Activated CD8-positive, alpha-beta memory T cell treated with anti-CD3 and anti-CD28 coated beads, Interleukin-2, amount 50 U/mL, for 48 hours (primary cell): ENCODE data around the gene AIF1L.

Experiments used
- DNase-seq: peaks from one replicate; pipeline ENCODE4 v3.0.0-alpha.2; 2020

Gene AIF1L

DNA sequence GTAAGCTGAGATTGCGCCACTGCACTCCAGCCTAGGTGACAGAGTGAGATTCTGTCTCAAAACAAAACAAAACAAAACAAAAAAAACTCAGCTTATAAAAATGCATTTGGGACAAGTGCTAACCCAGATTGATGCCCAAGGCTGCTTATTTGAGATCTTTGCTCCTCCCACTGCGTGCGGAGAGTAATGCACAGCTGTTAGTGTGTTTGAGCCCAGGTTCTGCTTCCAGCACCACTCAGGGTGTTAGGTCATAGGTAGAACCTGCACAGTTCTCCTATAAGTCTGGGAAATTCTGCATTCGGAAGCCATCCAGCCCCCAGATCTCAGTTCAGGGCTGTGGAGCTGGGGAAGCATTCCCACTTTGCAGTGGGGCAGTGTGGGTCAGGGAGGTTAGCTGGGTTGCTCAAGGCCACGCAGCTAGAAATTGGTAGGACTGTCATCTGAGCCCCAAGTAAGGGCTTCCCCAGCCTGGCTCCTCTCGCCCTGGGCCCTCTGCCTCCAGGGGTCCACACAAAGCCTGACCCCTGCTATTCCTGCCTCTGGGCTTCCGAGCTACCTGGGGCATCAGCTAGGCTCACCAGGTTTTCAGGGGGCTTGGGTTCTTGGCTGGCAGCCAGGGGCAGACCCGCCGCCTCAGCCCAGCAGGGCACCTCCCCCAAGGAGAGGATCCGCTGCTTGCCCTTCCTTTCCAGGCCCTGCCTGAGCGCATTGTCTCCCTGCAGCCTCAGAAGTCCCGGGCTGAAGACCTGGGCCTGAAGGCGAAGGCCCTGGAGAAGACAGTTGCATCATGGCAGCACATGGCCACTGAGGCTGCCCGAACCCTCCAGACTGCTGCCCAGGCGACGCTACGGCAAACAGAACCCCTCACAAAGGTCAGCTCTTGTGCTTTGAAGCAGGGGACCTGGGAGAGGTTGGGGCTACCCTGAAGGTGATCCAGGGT, 17.6 kb upstream of the AIF1L start:
- no peak for DNase-seq

GRCh38 chr9:131080589-131080988, 15.7 kb upstream of the AIF1L start:
- DNase-seq, result no peak

GRCh38 chr9:131081868-131082267, 14.5 kb upstream of the AIF1L start:
- no peak for DNase-seq

DNA sequence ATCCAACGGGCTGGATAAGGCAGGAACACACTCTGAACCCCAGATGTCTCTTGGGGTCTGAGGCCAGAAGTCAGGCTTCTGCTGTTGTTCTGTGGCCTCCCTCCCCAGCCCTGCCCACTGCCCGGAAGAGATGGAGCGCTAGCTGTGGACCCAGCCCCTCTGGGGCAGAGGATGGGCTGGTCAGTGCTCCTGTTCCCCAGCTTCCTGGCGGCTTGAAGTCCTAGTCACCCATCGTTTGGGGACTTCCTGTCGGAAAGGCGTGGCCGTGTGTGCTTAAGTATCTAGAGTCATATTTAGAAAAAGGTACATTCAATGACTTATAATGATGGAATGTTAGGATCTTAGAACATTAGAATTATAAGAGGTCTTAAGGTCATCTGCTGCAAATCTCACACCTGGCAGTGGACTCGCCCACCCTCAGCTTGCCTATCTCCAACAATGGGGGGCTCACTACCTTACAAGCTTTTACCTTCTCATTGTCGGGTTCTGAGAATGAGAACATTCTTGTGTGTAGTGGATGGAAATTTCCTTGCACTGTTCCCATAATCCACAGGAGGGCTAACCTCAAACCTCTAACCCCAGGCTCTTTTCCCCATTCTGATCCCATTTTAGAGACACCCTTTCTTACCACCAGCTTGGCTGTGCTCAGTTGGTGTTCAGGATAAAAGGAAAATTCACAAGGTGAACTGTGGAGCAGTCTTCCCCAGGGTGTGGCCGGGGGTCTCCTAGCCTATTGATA, 13.4 kb upstream of the AIF1L start:
- DNase-seq, result no peak

GRCh38 chr9:131084661-131085369, 11.5 kb upstream of the AIF1L start:
- DNase-seq, result no peak

GRCh38 chr9:131085370-131086122, 10.8 kb upstream of the AIF1L start:
- no peak for DNase-seq

GRCh38 chr9:131087354-131087893, 8.9 kb upstream of the AIF1L start:
- DNase-seq, result no peak

DNA sequence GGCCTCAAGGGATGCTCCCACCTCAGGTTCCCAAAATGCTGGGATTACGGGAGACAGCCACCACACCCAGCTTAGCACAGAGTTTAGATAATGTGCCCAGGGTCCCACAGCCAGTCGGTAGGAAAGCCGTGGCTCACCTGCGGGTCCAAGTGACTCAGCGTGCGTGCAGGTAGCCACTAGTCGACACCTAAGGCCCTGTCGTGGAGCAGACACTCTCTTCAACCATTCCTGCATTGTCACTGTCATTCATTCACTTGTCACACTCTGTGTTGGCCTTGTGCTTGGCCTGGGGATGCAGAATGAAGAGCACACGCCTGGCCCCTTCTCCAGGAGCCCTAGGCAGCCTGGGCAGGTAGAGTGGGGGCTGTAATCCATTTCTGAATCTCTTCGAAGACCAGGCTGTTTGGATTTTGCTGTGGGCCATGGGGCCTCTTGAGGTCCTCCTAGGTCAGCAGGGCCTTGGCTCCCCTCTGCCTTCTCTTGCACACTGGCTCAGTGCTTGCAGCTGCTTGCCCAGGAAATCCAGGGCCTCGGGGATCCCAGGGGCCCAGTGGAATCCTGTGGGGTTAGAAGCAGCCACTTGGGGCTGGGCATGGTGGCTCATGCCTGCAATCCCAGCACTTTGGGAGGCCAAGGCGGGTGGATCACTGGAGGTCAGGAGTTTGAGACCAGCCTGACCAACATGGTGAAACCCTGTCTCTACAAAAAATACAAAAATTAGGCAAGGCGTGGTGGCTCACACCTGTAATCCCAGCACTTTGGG, 6.1 kb upstream of the AIF1L start:
- DNase-seq, result no peak

- no peak for DNase-seq
Measured at GRCh38 chr9:131091352-131091992, 4.9 kb upstream of the AIF1L start.

DNA sequence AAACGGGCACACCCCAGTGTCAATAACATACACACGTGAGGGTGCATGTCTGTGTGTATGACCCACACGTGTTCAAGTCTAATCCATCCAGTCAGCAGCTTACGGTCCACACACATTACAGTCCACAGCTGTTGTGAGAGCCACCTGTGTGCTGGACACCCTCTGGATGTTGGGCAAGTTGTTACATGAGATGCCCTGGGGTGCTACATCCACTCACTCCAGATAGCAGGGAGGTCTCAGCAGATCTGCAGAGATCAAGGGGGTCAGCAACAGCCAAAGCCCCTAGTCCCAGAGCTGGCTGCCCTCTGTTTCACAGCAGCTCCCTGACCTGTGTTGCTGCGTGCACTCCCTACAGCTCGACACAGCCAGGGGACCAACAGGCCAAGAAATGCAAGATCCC, 4.3 kb upstream of the AIF1L start:
- DNase-seq, result no peak

DNA sequence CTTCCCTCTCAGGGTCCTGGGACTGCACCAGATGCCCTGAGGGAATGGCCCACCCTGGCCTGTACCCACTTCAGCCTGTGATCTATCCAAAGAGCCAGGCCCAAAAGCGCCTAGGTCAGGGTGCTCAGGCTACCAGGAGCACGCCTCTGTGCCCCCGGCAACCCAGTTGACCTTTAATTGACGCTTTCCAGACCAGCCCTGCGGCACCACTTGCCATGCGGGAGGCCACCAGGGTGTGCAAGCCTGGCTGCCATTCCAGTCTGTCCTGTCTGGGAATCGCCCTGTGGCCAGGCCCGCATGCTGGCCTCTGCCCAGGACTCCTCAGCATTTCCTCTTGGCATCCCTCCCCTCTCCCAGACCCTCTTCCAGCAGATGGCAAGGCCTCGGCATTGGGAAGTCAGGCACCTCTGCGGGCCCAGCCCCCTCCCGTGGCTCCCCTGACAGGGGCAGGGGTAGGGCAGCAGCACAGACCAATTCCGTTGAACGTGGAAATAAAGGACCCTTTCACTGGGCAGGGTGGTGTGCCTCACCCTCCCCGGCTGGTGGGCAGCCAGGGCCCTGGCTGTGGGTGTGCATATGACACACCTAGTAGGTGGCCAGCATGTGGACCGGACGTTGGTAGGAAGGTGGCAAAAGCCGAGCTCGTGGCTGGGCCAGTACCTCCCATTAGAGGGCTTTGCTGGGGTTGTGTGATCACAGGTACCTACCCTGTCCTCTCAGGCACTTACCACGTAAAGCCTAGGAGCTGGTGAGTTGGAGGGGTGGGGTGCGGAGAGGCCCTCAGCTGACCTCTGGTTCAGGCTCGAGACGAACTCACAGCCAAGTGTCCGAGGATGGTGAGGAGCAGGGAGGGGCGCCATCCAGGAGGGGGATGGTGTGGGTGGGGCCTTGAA, 3.5 kb upstream of the AIF1L start:
- DNase-seq, result no peak

DNA sequence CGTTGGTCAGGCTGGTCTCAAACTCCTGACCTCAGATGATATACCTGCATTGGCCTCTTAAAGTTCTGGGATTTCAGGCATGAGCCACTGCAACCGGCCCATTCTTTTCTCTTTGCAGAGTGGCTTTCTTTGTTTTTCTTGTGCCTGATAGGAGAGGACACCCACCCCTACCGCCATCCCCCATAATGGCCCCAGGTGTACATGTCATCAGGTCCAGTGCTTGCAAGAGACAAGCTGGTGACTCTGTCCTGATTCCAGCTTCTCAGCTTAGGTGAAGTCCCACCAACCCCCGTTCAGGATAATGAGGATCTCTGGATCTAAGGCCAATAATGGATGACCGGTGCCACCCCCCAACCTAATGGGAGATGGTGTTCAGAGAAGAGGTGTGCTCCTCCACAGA, 2.3 kb upstream of the AIF1L start:
- no peak for DNase-seq

DNA sequence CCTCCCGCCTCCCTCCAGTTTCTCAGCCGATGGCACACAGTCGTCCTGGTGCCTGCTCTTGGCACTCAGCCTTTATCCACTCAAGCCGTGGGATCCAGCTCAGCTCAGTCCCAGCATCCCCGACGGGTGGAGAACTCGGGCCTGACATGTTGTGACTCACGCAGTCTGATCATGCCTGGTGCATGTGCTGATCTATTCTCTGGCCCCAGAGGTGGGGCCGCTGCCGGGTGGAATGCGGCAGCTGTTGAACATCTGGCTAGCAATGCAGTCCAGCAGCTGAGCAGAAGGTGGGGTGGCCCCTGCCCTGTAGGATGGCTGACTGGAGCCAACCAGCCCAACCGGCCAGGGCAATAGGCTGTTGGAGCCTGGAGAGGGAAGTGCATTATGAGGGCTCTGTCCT, 1.7 kb upstream of the AIF1L start:
- DNase-seq, result no peak

DNA sequence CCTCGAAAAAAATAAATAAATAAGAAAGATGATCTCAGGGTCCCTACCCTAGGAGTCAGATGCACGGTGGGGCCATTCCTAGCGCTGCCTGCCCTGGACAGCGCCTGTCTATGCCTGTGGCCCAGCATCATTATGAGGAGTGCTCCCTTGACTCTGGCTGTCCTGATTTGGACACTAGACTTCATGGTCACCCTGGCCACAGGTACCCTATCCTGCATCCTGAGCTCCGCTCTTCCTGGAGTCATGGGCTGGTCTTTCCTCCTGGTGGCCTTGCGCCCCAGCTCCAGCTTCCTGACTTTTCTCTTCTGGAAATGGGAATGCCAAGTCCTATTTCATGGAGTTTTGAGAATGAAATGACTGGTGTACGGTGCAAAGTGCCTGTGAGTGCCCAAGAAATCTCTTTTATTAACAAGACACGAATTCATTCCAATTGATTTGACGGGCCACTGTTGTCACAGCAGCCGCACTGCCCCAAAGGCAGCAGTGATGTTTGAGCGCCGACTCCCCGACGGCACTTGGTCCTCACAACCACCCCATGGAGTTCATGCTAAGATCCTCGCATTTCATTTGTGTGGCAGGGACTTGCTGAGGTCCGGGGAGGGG, 564 bp upstream of the AIF1L start:
- no peak for DNase-seq

GRCh38 chr9:131097126-131097947, 1.0 kb downstream of the AIF1L start:
- no peak for DNase-seq

GRCh38 chr9:131097948-131098278, 1.6 kb downstream of the AIF1L start:
- DNase-seq, result no peak

DNA sequence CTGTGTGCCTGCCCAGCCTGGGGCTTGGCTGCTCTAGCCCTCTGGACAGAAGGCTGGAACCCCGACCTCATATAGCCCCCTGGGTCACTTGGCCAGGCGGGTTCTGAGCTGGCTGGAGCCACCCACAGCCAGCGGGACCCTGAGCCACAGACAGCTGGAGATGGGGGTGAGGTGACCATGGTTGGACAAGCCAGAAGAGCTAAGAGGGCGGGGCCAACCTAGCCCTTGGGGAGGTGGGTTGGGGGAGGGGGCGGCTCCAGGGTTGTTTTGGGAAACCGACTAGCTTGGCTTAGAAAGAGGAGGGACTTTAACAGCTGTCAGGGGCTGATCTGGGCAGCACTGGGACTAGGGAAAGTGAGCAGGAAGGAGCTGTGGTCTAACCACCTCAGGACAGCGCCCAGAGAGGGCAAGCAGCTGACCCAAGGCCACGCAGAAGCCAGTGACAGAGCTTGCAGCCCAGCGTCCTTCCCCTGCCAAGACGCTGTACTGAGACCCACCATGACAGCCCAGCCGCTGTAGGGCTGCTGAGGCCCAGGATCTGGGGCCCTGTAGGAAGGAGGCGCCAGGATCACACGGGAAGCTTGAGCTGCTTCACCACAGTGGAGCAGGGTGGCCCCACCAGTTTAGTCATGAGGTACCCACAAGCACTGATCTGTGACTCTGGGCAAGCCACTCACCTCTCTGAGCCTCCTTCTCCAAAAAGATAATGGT, 2.2 kb downstream of the AIF1L start:
- no peak for DNase-seq

DNA sequence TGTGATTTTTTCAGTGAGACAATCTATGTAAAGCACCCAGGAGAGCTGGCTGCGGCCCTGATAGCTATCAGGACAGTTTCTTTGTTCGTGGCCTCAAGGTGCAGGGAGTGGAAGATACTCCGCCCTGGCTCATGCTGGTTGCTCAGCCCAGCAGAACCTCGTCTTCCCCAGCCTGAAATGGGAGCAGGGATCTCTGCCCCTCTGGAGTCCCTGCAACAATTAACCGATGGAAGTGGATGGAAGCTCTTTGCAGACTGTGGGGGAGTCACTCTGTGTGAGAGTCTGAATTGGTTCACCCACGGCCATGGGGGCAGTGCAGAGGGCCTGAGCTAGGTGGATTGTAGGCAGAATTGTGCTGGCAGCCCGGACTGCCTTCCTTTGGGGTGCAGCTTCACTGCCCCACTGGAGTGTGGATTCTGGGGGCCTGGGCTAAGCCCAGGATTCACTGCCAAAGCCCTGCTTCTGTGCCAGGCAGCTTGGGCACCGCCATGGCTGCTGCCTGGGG, 2.8 kb downstream of the AIF1L start:
- DNase-seq, result no peak
